Neutrophil (primary cell): ENCODE measurements around the gene OTUD5.
"Not testable (repeated sequence)": the region's sequence is repeated elsewhere in the genome, so short reads cannot be mapped to it uniquely, and the experiment has no call there.

Experiments used
- H3K27ac ChIP-seq: fragments of 200-600 bp; sonication (generic); 2 replicates; pipeline ENCODE4 v1.5.1; 2016; ENCODE audit warnings: mild to moderate bottlenecking, moderate library complexity
- H3K27me3 ChIP-seq: fragments of 200-600 bp; sonication (generic); 2 replicates; pipeline ENCODE4 v1.6.0; 2016; ENCODE audit warnings: mild to moderate bottlenecking
- H3K36me3 ChIP-seq: fragments of 200-600 bp; sonication (generic); 2 replicates; pipeline ENCODE4 v1.5.1; 2017
- H3K4me1 ChIP-seq, 2 experiments: fragments of 200-600 bp in 1 of 2; sonication (generic) in 1 of 2; 1 replicate in 1 of 2; 2 replicates in 1 of 2; pipeline versions ENCODE4 v1.5.1 to v1.6.1; 2013 to 2016; ENCODE audit warnings: low read depth in 1 of 2, low read length in 1 of 2, mild to moderate bottlenecking in 1 of 2, moderate library complexity in 1 of 2; ENCODE audit not compliant: control insufficient read depth in 1 of 2, insufficient read depth in 1 of 2
- H3K4me3 ChIP-seq, 2 experiments: fragments of 200-600 bp in 1 of 2; sonication (generic) in 1 of 2; 1 replicate in 1 of 2; 2 replicates in 1 of 2; pipeline ENCODE4 v1.5.1; 2013 to 2016; ENCODE audit warnings: low read depth in 1 of 2, low read length in 1 of 2, mild to moderate bottlenecking in 1 of 2, moderate library complexity in 1 of 2
- H3K9me3 ChIP-seq: fragments of 200-600 bp; sonication (generic); 2 replicates; pipeline ENCODE4 v1.5.1; 2016
- CTCF ChIP-seq: fragments of 200-600 bp; sonication (generic); IDR thresholded peaks from 2 replicates; pipeline ENCODE4 v1.5.1; 2016; ENCODE audit warnings: antibody characterized with exemption

OTUD5 gene

GRCh38 chrX:48989483-48989882 lies 32.1 kb upstream of the OTUD5 start:
- Histone ChIP-seq H3K4me1 (no peaks in the 10 kb centered on the region), H3K9me3 (no peaks in the 10 kb centered on the region), H3K36me3 (peaks cover 74% of the 10 kb centered on the region), H3K4me3 (no peak overlapping the region), H3K27ac (no peak overlapping the region), H3K27me3 (no peaks in the 10 kb centered on the region)
- TF ChIP-seq CTCF = no peak

GRCh38 chrX:48983896-48984295 lies 26.5 kb upstream of the OTUD5 start:
- no peak overlapping the region for H3K27ac ChIP-seq
- peaks cover 0 to 4% of the 10 kb centered on the region in 2 experiments for H3K4me1 ChIP-seq
- no peak overlapping the region for H3K4me3 ChIP-seq
- no peaks in the 10 kb centered on the region for H3K27me3 ChIP-seq
- peaks cover 71% of the 10 kb centered on the region for H3K36me3 ChIP-seq
- no peaks in the 10 kb centered on the region for H3K9me3 ChIP-seq
- no peak for TF ChIP-seq CTCF

GRCh38 chrX:48983081-48983480 lies 25.7 kb upstream of the OTUD5 start:
- Histone ChIP-seq H3K9me3 (no peaks in the 10 kb centered on the region), H3K27me3 (no peaks in the 10 kb centered on the region), H3K36me3 (peaks cover 68% of the 10 kb centered on the region), H3K4me1 (peaks cover 0 to 4% of the 10 kb centered on the region in 2 experiments), H3K4me3 (no peak overlapping the region), H3K27ac (no peak overlapping the region)
- no peak for TF ChIP-seq CTCF

GRCh38 chrX:48981178-48981577 lies 23.8 kb upstream of the OTUD5 start:
- H3K4me1 ChIP-seq = peaks cover 0 to 4% of the 10 kb centered on the region in 2 experiments
- H3K27ac ChIP-seq = no peak overlapping the region
- no peak for TF ChIP-seq CTCF
- H3K27me3 ChIP-seq = no peaks in the 10 kb centered on the region
- H3K36me3 ChIP-seq = peaks cover 81% of the 10 kb centered on the region
- H3K9me3 ChIP-seq = no peaks in the 10 kb centered on the region
- H3K4me3 ChIP-seq = no peak overlapping the region

GRCh38 chrX:48980341-48980740 lies 22.9 kb upstream of the OTUD5 start:
- not testable (repeated sequence) for H3K4me1 ChIP-seq, H3K27ac ChIP-seq, H3K9me3 ChIP-seq, H3K27me3 ChIP-seq, H3K4me3 ChIP-seq
- H3K36me3 ChIP-seq = peaks cover 84% of the 10 kb centered on the region

- no peak overlapping the region for H3K27ac ChIP-seq
- peaks cover 0 to 4% of the 10 kb centered on the region in 2 experiments for H3K4me1 ChIP-seq
- H3K36me3 ChIP-seq = peaks cover 82% of the 10 kb centered on the region
These were observed 20.8 kb upstream of the OTUD5 start for GRCh38 chrX:48978226-48978625.

More at GRCh38 chrX:48978226-48978625, 20.8 kb upstream of the OTUD5 start:
- H3K4me3 ChIP-seq = no peak overlapping the region
- no peaks in the 10 kb centered on the region for H3K27me3 ChIP-seq
- no peaks in the 10 kb centered on the region for H3K9me3 ChIP-seq
- TF ChIP-seq CTCF = no peak
